VCaP (cell line): ENCODE results near the gene MAGI3.

Experiments
- H3K27ac ChIP-seq: fragments of 450-650 bp; 2 replicates; pipeline ENCODE4 v1.5.1; 2017
- TF ChIP-seq, protein P1 (sequence below): fragments of 450-650 bp; conservative IDR thresholded peaks from 2 replicates; pipeline ENCODE4 v1.5.1; 2017; ENCODE audit warnings: mild to moderate bottlenecking, moderate library complexity

The MAGI3 gene

DNA sequence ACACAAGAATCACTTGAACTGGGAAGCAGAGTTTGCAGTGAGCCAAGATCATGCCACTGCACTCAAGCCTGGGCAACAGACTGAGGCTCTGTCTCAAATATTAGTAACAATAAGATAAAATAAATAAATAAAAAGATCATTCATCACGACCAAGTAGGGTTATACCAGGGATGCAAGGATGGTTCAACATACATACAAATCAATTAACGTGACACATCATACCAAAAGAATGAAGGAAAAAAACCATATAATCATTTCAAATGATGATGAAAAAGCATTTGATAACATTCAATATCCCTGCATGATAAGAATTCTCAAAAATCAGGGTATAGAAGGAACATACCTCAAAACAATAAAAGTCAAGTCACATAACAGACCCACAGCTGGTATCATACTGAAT, 330.7 kb downstream of the MAGI3 start:
- H3K27ac ChIP-seq: no peak overlapping the region
- TF ChIP-seq, protein P1, sequence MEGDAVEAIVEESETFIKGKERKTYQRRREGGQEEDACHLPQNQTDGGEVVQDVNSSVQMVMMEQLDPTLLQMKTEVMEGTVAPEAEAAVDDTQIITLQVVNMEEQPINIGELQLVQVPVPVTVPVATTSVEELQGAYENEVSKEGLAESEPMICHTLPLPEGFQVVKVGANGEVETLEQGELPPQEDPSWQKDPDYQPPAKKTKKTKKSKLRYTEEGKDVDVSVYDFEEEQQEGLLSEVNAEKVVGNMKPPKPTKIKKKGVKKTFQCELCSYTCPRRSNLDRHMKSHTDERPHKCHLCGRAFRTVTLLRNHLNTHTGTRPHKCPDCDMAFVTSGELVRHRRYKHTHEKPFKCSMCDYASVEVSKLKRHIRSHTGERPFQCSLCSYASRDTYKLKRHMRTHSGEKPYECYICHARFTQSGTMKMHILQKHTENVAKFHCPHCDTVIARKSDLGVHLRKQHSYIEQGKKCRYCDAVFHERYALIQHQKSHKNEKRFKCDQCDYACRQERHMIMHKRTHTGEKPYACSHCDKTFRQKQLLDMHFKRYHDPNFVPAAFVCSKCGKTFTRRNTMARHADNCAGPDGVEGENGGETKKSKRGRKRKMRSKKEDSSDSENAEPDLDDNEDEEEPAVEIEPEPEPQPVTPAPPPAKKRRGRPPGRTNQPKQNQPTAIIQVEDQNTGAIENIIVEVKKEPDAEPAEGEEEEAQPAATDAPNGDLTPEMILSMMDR: no peak

DNA sequence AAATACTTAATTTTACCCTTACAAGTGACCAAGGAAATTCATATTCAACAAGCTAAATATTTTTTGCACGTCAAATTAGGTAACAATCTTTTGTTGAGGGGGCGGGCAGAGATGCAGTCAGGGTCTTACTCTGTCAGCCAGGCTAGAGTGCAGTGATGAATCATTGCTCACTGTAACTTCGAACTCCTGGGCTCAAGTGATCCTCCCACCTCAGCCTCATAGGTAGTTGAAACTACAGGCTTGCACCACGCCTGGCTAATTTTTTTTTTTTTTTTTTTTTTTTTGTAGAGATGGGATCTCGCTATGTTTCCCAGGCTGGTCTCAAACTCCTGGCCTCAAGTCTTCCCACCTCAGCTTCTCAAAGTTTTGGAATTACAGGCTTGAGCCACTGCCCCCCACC, 342.5 kb downstream of the MAGI3 start:
- TF ChIP-seq, protein P1: no peak
- no peak overlapping the region for H3K27ac ChIP-seq

DNA sequence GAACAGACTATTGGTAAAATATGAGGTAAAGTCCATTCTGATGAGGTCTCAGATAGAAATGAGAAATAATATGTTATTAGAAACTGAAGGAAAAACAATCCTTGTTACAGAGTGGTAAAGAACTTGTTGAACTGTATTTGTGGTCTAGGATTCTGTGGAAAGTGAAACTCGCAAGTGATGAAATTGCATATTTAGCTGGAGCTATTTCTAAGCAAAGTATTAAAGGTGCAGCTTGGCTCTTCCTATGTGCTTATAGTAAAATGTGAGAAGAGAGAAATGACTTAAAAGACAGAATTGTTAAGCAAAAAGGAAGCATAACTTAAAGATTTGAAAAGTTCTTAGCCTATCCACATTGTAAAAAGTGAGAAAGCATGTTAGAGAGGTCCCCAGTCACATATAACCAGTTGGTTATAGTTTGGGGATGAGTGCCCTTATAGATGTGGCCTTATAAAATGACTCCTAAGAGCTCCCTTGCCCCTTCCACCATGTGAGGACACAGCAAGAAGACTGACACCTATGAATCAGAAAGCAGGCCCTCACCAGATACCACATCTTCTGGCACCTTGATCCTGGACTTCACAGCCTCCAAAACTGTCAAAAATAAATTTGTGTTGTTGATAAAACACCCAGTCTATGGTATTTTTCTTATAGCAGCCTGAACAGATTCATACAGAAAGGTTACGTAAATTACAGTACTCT, 344.2 kb downstream of the MAGI3 start:
- H3K27ac ChIP-seq: no peak overlapping the region
- TF ChIP-seq, protein P1: no peak
